ENCODE data around the gene CALCOCO1.

GRCh38 chr12:53743266-53744129 lies 16.2 kb upstream of the CALCOCO1 start:
- TF ChIP-seq POU5F1 (IDR thresholded peaks at IDR 0.05; ENCODE audit: borderline replicate concordance, low read depth, low read length, partially characterized antibody) (no peak), RNF2 (IDR thresholded peaks at IDR 0.05) (no peak), CBX1 (IDR thresholded peaks at IDR 0.05; ENCODE audit: low read depth) (no peak), ZBED1 (IDR thresholded peaks at IDR 0.05) (no peak), KAT8 (IDR thresholded peaks at IDR 0.05; ENCODE audit: low read depth) (no peak), TSHZ1 (CRISPR knock-in tag; IDR thresholded peaks at IDR 0.05) (no peak), CHD4 (IDR thresholded peaks at IDR 0.05; ENCODE audit: insufficient read depth, insufficient replicate concordance, low read depth, low read length, poor library complexity, severe bottlenecking) (no peak), HNRNPUL1 (IDR thresholded peaks at IDR 0.05; ENCODE audit: low read length) (no peak), CTCF (IDR thresholded peaks at IDR 0.05 in 2 of 3, conservative IDR thresholded peaks at IDR 0.05 in 1 of 3; ENCODE audit: insufficient read depth in 2 of 3, low read depth in 1 of 3, low read length in 3 of 3) (peak; percentile 84 to 94 (median 90)), POLR2A (conservative IDR thresholded peaks at IDR 0.05) (no peak), ZNF274 (IDR thresholded peaks at IDR 0.05; ENCODE audit: borderline replicate concordance, low read depth, low read length) (no peak)
